Endothelial cell of umbilical vein (primary cell): ENCODE results near the gene JSRP1. TPM values are rescaled to one million over a fixed set of nuclear protein-coding genes. Genes with fewer than 3 reads are reported as not detected.

Experiments
- BruUV-seq: library from RNA; stranded (reverse); fragments of 400-500 nt; replicated peaks from 2 replicates; lab custom pipeline; 2021; lab: Mats Ljungman, UMichigan
- CTCF ChIA-PET: fragments of 300-600, 350-600 bp; sonication (Branson Sonifier 250); formaldehyde crosslinking; loops from one replicate; lab custom pipeline; 2021; ENCODE audit warnings: antibody characterized with exemption, inconsistent platforms; lab: Charles Lee
- POLR2A ChIA-PET: fragments of 300-600, 350-600 bp; sonication (Branson Sonifier 250); formaldehyde crosslinking; loops from one replicate; lab custom pipeline; 2021; ENCODE audit warnings: antibody characterized with exemption, inconsistent platforms; lab: Charles Lee
- DNase-seq: peaks from one replicate; pipeline ENCODE4 v3.0.0-alpha.2; 2011; ENCODE audit warnings: low read depth, low spot score
- FAIRE-seq: peaks from 2 replicates; lab custom pipeline; 2011; peaks lifted over from hg19 to GRCh38; lab: Jason Lieb, UNC
- H2AFZ ChIP-seq: 2 replicates; pipeline ENCODE4 v1.6.0; 2012; ENCODE audit warnings: low read depth, low read length, control low read depth, inconsistent platforms
- H3K27ac ChIP-seq: 2 replicates; pipeline ENCODE4 v1.5.1; 2011; ENCODE audit warnings: low read depth, mild to moderate bottlenecking, control low read depth, low read length, moderate library complexity; ENCODE audit not compliant: insufficient read depth
- H3K27me3 ChIP-seq, 2 experiments: 2 replicates each; pipeline versions ENCODE4 v1.6.0 to v1.6.1; 2011; ENCODE audit warnings: low read length in 2 of 2, mixed read lengths in 1 of 2; ENCODE audit not compliant: control insufficient read depth in 2 of 2, insufficient read depth in 2 of 2
- H3K36me3 ChIP-seq, 2 experiments: 2 replicates in 1 of 2; 3 replicates in 1 of 2; pipeline ENCODE4 v1.5.1; 2011; ENCODE audit warnings: low read length in 2 of 2, mild to moderate bottlenecking in 1 of 2, moderate library complexity in 1 of 2; ENCODE audit not compliant: control insufficient read depth in 2 of 2, insufficient read depth in 2 of 2; ENCODE audit errors: extremely low read depth in 1 of 2
- H3K4me1 ChIP-seq: 3 replicates; pipeline ENCODE4 v1.5.1; 2011; ENCODE audit warnings: mild to moderate bottlenecking, low read length; ENCODE audit not compliant: control insufficient read depth, insufficient read depth; ENCODE audit errors: extremely low read depth
- H3K4me2 ChIP-seq: 2 replicates; pipeline ENCODE4 v1.6.1; 2011; ENCODE audit warnings: low read length, control low read depth, mixed read lengths; ENCODE audit not compliant: insufficient read depth
- H3K4me3 ChIP-seq, 3 experiments: fragments of 200-600 bp in 1 of 3; sonication (generic), shearing (Covaris generic) in 1 of 3; replicated peaks in 1 of 3; 2 replicates each; pipeline ENCODE4 v1.5.1; 2011 to 2016; ENCODE audit warnings: control low read depth in 3 of 3, low read length in 3 of 3, mild to moderate bottlenecking in 2 of 3, inconsistent platforms in 1 of 3, low read depth in 1 of 3, moderate library complexity in 1 of 3; ENCODE audit not compliant: insufficient read depth in 1 of 3
- H3K79me2 ChIP-seq: 2 replicates; pipeline ENCODE4 v1.6.0; 2012; ENCODE audit warnings: low read length, inconsistent platforms; ENCODE audit not compliant: control insufficient read depth, insufficient read depth
- H3K9ac ChIP-seq: replicated peaks from 2 replicates; pipeline ENCODE3; 2011; ENCODE audit warnings: low read length, control low read depth; ENCODE audit not compliant: insufficient read depth; ENCODE audit errors: extremely low read depth
- H3K9me1 ChIP-seq: replicated peaks from 3 replicates; pipeline ENCODE4 v1.6.0; 2011; ENCODE audit warnings: mild to moderate bottlenecking, low read length; ENCODE audit not compliant: control insufficient read depth, insufficient read depth; ENCODE audit errors: extremely low read depth
- H3K9me3 ChIP-seq: replicated peaks from 2 replicates; pipeline ENCODE4 v1.5.1; 2012; ENCODE audit warnings: low read length, inconsistent platforms; ENCODE audit not compliant: control insufficient read depth, insufficient read depth
- H4K20me1 ChIP-seq: replicated peaks from 2 replicates; pipeline ENCODE3; 2011; ENCODE audit warnings: mild to moderate bottlenecking, low read length; ENCODE audit not compliant: control insufficient read depth, insufficient read depth; ENCODE audit errors: extremely low read depth
- CTCF ChIP-seq, 2 donors: IDR thresholded peaks; 1 replicate in 1 of 2; 2 replicates in 1 of 2; pipeline ENCODE4 v1.5.1; 2011; ENCODE audit warnings: low read length in 2 of 2, mild to moderate bottlenecking in 2 of 2, moderate library complexity in 2 of 2, control low read depth in 1 of 2, inconsistent platforms in 1 of 2, low read depth in 1 of 2; ENCODE audit not compliant: insufficient read depth in 1 of 2; ENCODE audit errors: extremely low read depth in 1 of 2
- FOS ChIP-seq: IDR thresholded peaks from 2 replicates; pipeline ENCODE4 v1.6.1; 2011; ENCODE audit warnings: mild to moderate bottlenecking, low read length, moderate library complexity, borderline replicate concordance; ENCODE audit not compliant: insufficient read depth
- JUN ChIP-seq: IDR thresholded peaks from 2 replicates; pipeline ENCODE4 v1.6.1; 2011; ENCODE audit warnings: borderline replicate concordance, low read depth; ENCODE audit not compliant: insufficient read length, insufficient read depth
- MAX ChIP-seq: IDR thresholded peaks from 2 replicates; pipeline ENCODE4 v1.6.1; 2011; ENCODE audit not compliant: insufficient read depth, insufficient read length
- POLR2AphosphoS5 ChIP-seq: IDR thresholded peaks from 2 replicates; pipeline ENCODE4 v1.6.1; 2012; ENCODE audit warnings: low read depth, mild to moderate bottlenecking, control low read depth, low read length, moderate library complexity; ENCODE audit not compliant: insufficient read depth
- dilution Hi-C: fragments of 300-500 bp; cut with MboI; formaldehyde crosslinking; loops from one replicate; pipeline ENCODE4 v1.15.0; 2019; ENCODE audit warnings: low sequenced_read_pairs; ENCODE audit not compliant: extremely low pct_ligation_motif_present
- intact Hi-C: fragments of 100-400 bp; cut with micrococcal nuclease; formaldehyde crosslinking; loops from one replicate; pipeline ENCODE4 v1.10.0; 2022
- polyA plus RNA-seq, 4 experiments: library from polyadenylated mRNA; depleted of rRNA in 3 of 4; stranded (reverse) in 3 of 4; unstranded in 1 of 4; fragments of >200 nt; gene quantifications; 2 replicates each; pipeline versions ENCODE4 v1.2.1 to v1.2.3, GENCODE V29; 2011 to 2012; ENCODE audit warnings: missing spikeins in 1 of 4
- total RNA-seq: library from RNA; stranded (reverse); gene quantifications from 2 replicates; pipeline ENCODE4 v1.2.3, GENCODE V29; 2021

The JSRP1 gene
- total and polyA plus RNA-seq, 2 donors (not counting 3 experiments of a cell fraction or from before 2014, with no cell fraction given) = not detected

DNA sequence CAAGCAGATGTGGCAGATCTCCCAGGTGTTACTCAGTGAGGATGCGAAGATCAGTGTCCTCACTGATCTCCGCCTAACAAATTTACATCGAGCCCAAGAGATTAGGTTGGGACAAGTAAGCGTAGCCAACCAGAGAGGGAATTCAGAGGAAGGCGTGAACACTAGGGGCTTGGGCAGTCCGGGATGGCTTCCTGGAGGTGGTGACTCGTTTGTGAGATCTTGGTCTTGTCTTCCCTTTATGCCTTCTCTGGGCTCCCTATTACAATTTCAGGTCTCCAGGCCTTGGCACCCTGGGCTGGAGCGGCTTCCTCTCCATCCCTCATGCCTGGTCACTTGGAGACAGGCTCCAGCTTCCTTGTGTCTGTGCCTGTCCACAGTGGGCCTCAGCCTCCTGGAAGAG, 13.4 kb downstream of the JSRP1 start:
- Histone ChIP-seq H3K9me3 (no peaks in the 10 kb centered on the region), H3K9me1 (no peaks in the 10 kb centered on the region), H3K9ac (no peak overlapping the region), H3K79me2 (peaks cover 59% of the 10 kb centered on the region), H3K27ac (no peak overlapping the region), H4K20me1 (no peaks in the 10 kb centered on the region), H2AFZ (no peak overlapping the region), H3K27me3 (no peaks in the 10 kb centered on the region), H3K4me2 (no peak overlapping the region), H3K4me1 (peaks cover 42% of the 10 kb centered on the region), H3K36me3 (peaks cover 25 to 46% of the 10 kb centered on the region in 2 experiments), H3K4me3 (no peak overlapping the region)
- no TSS peak for BruUV-seq
- TF ChIP-seq MAX = no peak
- no peak for TF ChIP-seq POLR2AphosphoS5
- no peak for TF ChIP-seq JUN
- TF ChIP-seq FOS = no peak
- TF ChIP-seq CTCF (IDR thresholded peaks at IDR 0.05; ENCODE audit: extremely low read depth in 1 of 2, insufficient read depth in 1 of 2, low read depth in 1 of 2, low read length in 2 of 2) = no peak
- no peak for FAIRE-seq
- dilution Hi-C loops (no loop called here), intact Hi-C loops (no loop called here)
- ChIA-PET POLR2A (no interaction called here), CTCF (interaction anchor here (0.9 kb wide), 1 partner anchor 19 kb away, joined by 3 read pairs; no protein-coding TSS in a partner anchor)
- no peak for DNase-seq
